ENCODE results near the gene CRY2. TPM values are rescaled to one million over a fixed set of nuclear protein-coding genes. Genes with fewer than 3 reads are reported as not detected.
A peak's percentile ranks its signal among the peaks of the same experiment; 100 is the strongest.

The CRY2 gene
- polyA plus RNA-seq, 1 experiment: 16.7 TPM

- Histone ChIP-seq H3K4me3 (ENCODE audit: low read depth, low read length) (no peak overlapping the region), H3K27me3 (ENCODE audit: control insufficient read depth, insufficient read depth, low read length) (no peaks in the 10 kb centered on the region; the same call in 1 of the 2 replicates), H3K36me3 (ENCODE audit: control insufficient read depth, insufficient read depth, low read length) (no peaks in the 10 kb centered on the region)
- TF ChIP-seq CTCF (IDR thresholded peaks at IDR 0.05; ENCODE audit: insufficient read depth, low read depth, low read length): no peak
- DNase-seq (ENCODE audit: low read depth): no peak
- CTCF ChIA-PET: interaction anchor here (0.7 kb wide), 1 partner anchor 30 kb away, joined by 3 read pairs; no protein-coding TSS in a partner anchor
- POLR2A ChIA-PET: no interaction called here
These were observed 45.5 kb upstream of the CRY2 start for GRCh38 chr11:45801723-45802315.

GRCh38 chr11:45802531-45803317, 44.6 kb upstream of the CRY2 start:
- POLR2A ChIA-PET: no interaction called here
- H3K36me3 ChIP-seq (ENCODE audit: control insufficient read depth, insufficient read depth, low read length): peaks cover 2% of the 10 kb centered on the region; the same call in 1 of the 2 replicates
- no peak for TF ChIP-seq CTCF (IDR thresholded peaks at IDR 0.05; ENCODE audit: insufficient read depth, low read depth, low read length)
- DNase-seq (ENCODE audit: low read depth): no peak
- H3K4me3 ChIP-seq (ENCODE audit: low read depth, low read length): no peak overlapping the region
- no peaks in the 10 kb centered on the region for H3K27me3 ChIP-seq (ENCODE audit: control insufficient read depth, insufficient read depth, low read length)
- CTCF ChIA-PET: interaction anchor here (0.6 to 1.2 kb wide), 2 partner anchors 69 to 432 kb away, joined by 3 read pairs; no protein-coding TSS in a partner anchor

GRCh38 chr11:45803971-45804760, 43.1 kb upstream of the CRY2 start:
- Histone ChIP-seq H3K27me3 (ENCODE audit: control insufficient read depth, insufficient read depth, low read length) (no peaks in the 10 kb centered on the region), H3K4me3 (ENCODE audit: low read depth, low read length) (peak overlapping the region; percentile 76), H3K36me3 (ENCODE audit: control insufficient read depth, insufficient read depth, low read length) (peaks cover 6% of the 10 kb centered on the region; the same call in 1 of the 2 replicates)
- POLR2A ChIA-PET: no interaction called here
- CTCF ChIA-PET: interaction anchor here (1.2 to 1.3 kb wide), 2 partner anchors 43 to 433 kb away, joined by 3 read pairs; partner anchors contain the start of gene CRY2
- DNase-seq (ENCODE audit: low read depth): no peak
- TF ChIP-seq CTCF (IDR thresholded peaks at IDR 0.05; ENCODE audit: insufficient read depth, low read depth, low read length): no peak

GRCh38 chr11:45804761-45805304, 42.4 kb upstream of the CRY2 start, which contains the start of gene SLC35C1:
SLC35C1 (plus strand) TSS chr11:45805149; CDS start chr11:45805802, 653 bp downstream.
- ChIA-PET CTCF (interaction anchor here (1.3 kb wide), 1 partner anchor 42 kb away, joined by 3 read pairs; the partner anchor contains the start of gene CRY2), POLR2A (interaction anchor here (0.6 kb wide), 1 partner anchor 713 kb away, joined by 3 read pairs; no protein-coding TSS in a partner anchor)
- H3K36me3 ChIP-seq (ENCODE audit: control insufficient read depth, insufficient read depth, low read length): peaks cover 6% of the 10 kb centered on the region; the same call in 1 of the 2 replicates
- no peaks in the 10 kb centered on the region for H3K27me3 ChIP-seq (ENCODE audit: control insufficient read depth, insufficient read depth, low read length)
- H3K4me3 ChIP-seq (ENCODE audit: low read depth, low read length): peak within 1 kb of the TSS; percentile 76
- peak; percentile 23; the same call in 1 of the 2 replicates for TF ChIP-seq CTCF (IDR thresholded peaks at IDR 0.05; ENCODE audit: insufficient read depth, low read depth, low read length)
- peak; percentile 56 for DNase-seq (ENCODE audit: low read depth)

Measured in BJ (cell line).